ENCODE data around the gene DNAH9. TPM values are rescaled to one million over a fixed set of nuclear protein-coding genes. Genes with fewer than 3 reads are reported as not detected.

The DNAH9 gene
- polyA plus RNA-seq, 2 of the 4 experiments (the other 2 are of a cell fraction): 0.03 to 0.04 TPM

DNA sequence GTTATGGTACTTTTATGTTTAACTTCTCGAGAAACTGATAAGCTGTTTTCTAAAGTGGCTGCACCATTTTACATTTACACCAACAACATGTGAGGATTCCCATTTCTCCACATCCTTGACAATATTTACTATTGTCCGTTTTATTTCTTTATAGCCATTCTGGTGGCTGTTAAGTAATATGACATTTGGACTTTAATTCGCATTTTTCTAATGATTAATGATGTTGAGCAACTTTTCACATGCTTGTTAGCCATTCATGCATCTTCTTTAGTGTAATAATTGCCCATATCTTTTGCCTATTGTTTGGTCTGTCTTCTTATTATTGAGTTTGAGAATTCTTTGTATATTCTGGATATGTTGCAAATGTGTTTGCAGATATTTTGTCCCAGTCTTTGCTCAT, 114.2 kb downstream of the DNAH9 start:
- Histone ChIP-seq H3K4me3 (no peak overlapping the region), H3K9me3 (no peaks in the 10 kb centered on the region), H3K4me2 (no peak overlapping the region), H3K27ac (no peak overlapping the region), H3K4me1 (no peaks in the 10 kb centered on the region)
- WGBS (ENCODE audit: missing lambda C conversion rate): 6% methylated on average over 3 of the region's 3 CpGs
- POLR2A ChIA-PET: no interaction called here
- DNase-seq (ENCODE audit: low read depth in 1 of 2, low spot score in 1 of 2): no peak
- CTCF ChIA-PET: interaction anchor here (1.7 kb wide), 1 partner anchor 9 kb away, joined by 4 read pairs; no protein-coding TSS in a partner anchor
- no peak for TF ChIP-seq NFE2L2 (conservative IDR thresholded peaks at IDR 0.05; ENCODE audit: low read length)
- TF ChIP-seq MAZ (IDR thresholded peaks at IDR 0.05; ENCODE audit: borderline replicate concordance, low read depth, low read length): no peak
- no peak for TF ChIP-seq RARB (CRISPR knock-in tag; IDR thresholded peaks at IDR 0.05)
- TF ChIP-seq CHD2 (IDR thresholded peaks at IDR 0.05; ENCODE audit: low read length, partially characterized antibody): no peak
- no peak for TF ChIP-seq NR3C1 (IDR thresholded peaks at IDR 0.05)
- no peak for TF ChIP-seq CEBPB (IDR thresholded peaks at IDR 0.05)
- no peak for TF ChIP-seq HOXB5 (CRISPR knock-in tag; IDR thresholded peaks at IDR 0.05)
- TF ChIP-seq ZFP36 (IDR thresholded peaks at IDR 0.05; ENCODE audit: borderline replicate concordance, partially characterized antibody): no peak
- no peak for TF ChIP-seq MYC (IDR thresholded peaks at IDR 0.05; ENCODE audit: borderline replicate concordance, low read length)
- no peak for TF ChIP-seq ZSCAN20 (CRISPR knock-in tag; IDR thresholded peaks at IDR 0.05)
- TF ChIP-seq PHF8 (IDR thresholded peaks at IDR 0.05; ENCODE audit: borderline replicate concordance, low read depth): no peak
- TF ChIP-seq RNF2 (IDR thresholded peaks at IDR 0.05; ENCODE audit: borderline replicate concordance, low read depth): no peak
- TF ChIP-seq USF2 (IDR thresholded peaks at IDR 0.05): no peak
- TF ChIP-seq E2F6 (IDR thresholded peaks at IDR 0.05; ENCODE audit: borderline replicate concordance, low read depth): no peak
- no peak for TF ChIP-seq GATA3 (IDR thresholded peaks at IDR 0.05; ENCODE audit: borderline replicate concordance)
- no peak for TF ChIP-seq RAD21 (conservative IDR thresholded peaks at IDR 0.05 in 1 of 2, IDR thresholded peaks at IDR 0.05 in 1 of 2)
- TF ChIP-seq HES2 (IDR thresholded peaks at IDR 0.05): no peak
- no peak for TF ChIP-seq CTCF (IDR thresholded peaks at IDR 0.05)
- no peak for TF ChIP-seq RFX5 (IDR thresholded peaks at IDR 0.05)
- no peak for ATAC-seq
- FAIRE-seq: peak; percentile 76

DNA sequence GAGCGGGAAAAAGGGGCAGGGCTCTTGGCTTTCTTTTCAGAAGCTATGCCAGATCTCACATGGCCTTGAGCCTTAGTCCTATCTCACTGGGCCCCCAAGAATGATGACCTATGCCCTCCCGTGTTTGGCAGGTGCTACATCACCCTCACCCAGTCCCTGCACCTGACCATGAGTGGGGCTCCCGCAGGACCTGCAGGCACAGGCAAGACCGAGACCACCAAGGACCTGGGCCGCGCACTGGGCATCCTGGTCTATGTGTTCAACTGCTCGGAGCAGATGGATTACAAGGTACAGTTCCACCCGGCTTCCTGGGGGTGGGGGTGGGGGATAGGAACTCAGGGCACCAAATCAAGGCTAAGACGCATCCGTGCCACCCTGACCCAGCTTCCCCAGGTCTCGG, 120.9 kb downstream of the DNAH9 start:
- CTCF ChIA-PET: interaction anchor here (0.6 to 1.2 kb wide), 2 partner anchors 60 to 75 kb away, joined by 3 read pairs; no protein-coding TSS in a partner anchor
- DNase-seq (ENCODE audit: low read depth in 1 of 2, low spot score in 1 of 2) (no peak), ATAC-seq (no peak), FAIRE-seq (no peak)
- Histone ChIP-seq H3K4me2 (no peak overlapping the region), H3K4me3 (no peak overlapping the region), H3K9me3 (no peaks in the 10 kb centered on the region; the same call in 2 of the 3 replicates), H3K27ac (no peak overlapping the region), H3K4me1 (no peaks in the 10 kb centered on the region)
- POLR2A ChIA-PET: no interaction called here
- 3% methylated on average over 6 of the region's 11 CpGs for WGBS (ENCODE audit: missing lambda C conversion rate)
- no peak for TF ChIP-seq NPAS2 (CRISPR knock-in tag; IDR thresholded peaks at IDR 0.05; ENCODE audit: borderline replicate concordance)
- no peak for TF ChIP-seq EHF (CRISPR knock-in tag; IDR thresholded peaks at IDR 0.05)
- TF ChIP-seq CHD2 (IDR thresholded peaks at IDR 0.05; ENCODE audit: low read length, partially characterized antibody): no peak
- no peak for TF ChIP-seq E2F6 (IDR thresholded peaks at IDR 0.05; ENCODE audit: borderline replicate concordance, low read depth)
- no peak for TF ChIP-seq NFE2L2 (conservative IDR thresholded peaks at IDR 0.05; ENCODE audit: low read length)
- no peak for TF ChIP-seq MAFK (IDR thresholded peaks at IDR 0.05; ENCODE audit: partially characterized antibody)
- TF ChIP-seq HOXB5 (CRISPR knock-in tag; IDR thresholded peaks at IDR 0.05): no peak
- no peak for TF ChIP-seq KDM5A (IDR thresholded peaks at IDR 0.05)
- no peak for TF ChIP-seq TP53 (CRISPR knock-in tag; IDR thresholded peaks at IDR 0.05)
- TF ChIP-seq CHD4 (IDR thresholded peaks at IDR 0.05; ENCODE audit: borderline replicate concordance): no peak
- TF ChIP-seq MAZ (IDR thresholded peaks at IDR 0.05; ENCODE audit: borderline replicate concordance, low read depth, low read length): no peak
- no peak for TF ChIP-seq GATA3 (IDR thresholded peaks at IDR 0.05; ENCODE audit: borderline replicate concordance)
- TF ChIP-seq ZSCAN20 (CRISPR knock-in tag; IDR thresholded peaks at IDR 0.05): no peak
- TF ChIP-seq RFX5 (IDR thresholded peaks at IDR 0.05): no peak
- TF ChIP-seq HEYL (CRISPR knock-in tag; IDR thresholded peaks at IDR 0.05): no peak
